Activated T-helper 1 cell treated with Interleukin-2 at 50 U/mL for 16 hours (primary cell): ENCODE data around the gene TCIRG1.
"Not testable (repeated sequence)": the region's sequence is repeated elsewhere in the genome, so short reads cannot be mapped to it uniquely, and the experiment has no call there.

Source experiments
- DNase-seq: peaks from one replicate; pipeline ENCODE4 v3.0.0-alpha.2; 2020; ENCODE audit warnings: low read depth

The TCIRG1 gene

GRCh38 chr11:68038718-68039525 lies at the start of gene TCIRG1:
Gene TCIRG1, plus strand, starts transcription at chr11:68039025. Its CDS starts 2,247 bp downstream, at chr11:68041272.
- DNase-seq: peak; percentile 42

- not testable (repeated sequence) for DNase-seq
Measured at GRCh38 chr11:67990546-67991346, 48.1 kb upstream of the TCIRG1 start.

- not testable (repeated sequence) for DNase-seq
Measured at GRCh38 chr11:67991347-67992121, 47.3 kb upstream of the TCIRG1 start.

- peak; percentile 45 for DNase-seq
Measured at GRCh38 chr11:67993821-67994220, 45.0 kb upstream of the TCIRG1 start.

GRCh38 chr11:67994387-67994786 lies 44.4 kb upstream of the TCIRG1 start:
- not testable (repeated sequence) for DNase-seq

- not testable (repeated sequence) for DNase-seq
Measured at GRCh38 chr11:67995129-67995528, 43.7 kb upstream of the TCIRG1 start.

GRCh38 chr11:67995579-67995978 lies 43.2 kb upstream of the TCIRG1 start:
- not testable (repeated sequence) for DNase-seq

GRCh38 chr11:67996051-67996450 lies 42.8 kb upstream of the TCIRG1 start:
- no peak for DNase-seq

- DNase-seq: no peak
Measured at GRCh38 chr11:67996622-67997474, 42.0 kb upstream of the TCIRG1 start.

- DNase-seq: no peak
Measured at GRCh38 chr11:67997475-67997921, 41.3 kb upstream of the TCIRG1 start.

GRCh38 chr11:67998150-67999045 lies 40.4 kb upstream of the TCIRG1 start:
- no peak for DNase-seq

GRCh38 chr11:67999201-67999629 lies 39.6 kb upstream of the TCIRG1 start:
- DNase-seq: no peak

GRCh38 chr11:67999704-68000103 lies 39.1 kb upstream of the TCIRG1 start:
- no peak for DNase-seq

GRCh38 chr11:68002575-68002937 lies 36.3 kb upstream of the TCIRG1 start:
- no peak for DNase-seq

- DNase-seq: peak; percentile 40
Measured at GRCh38 chr11:68002938-68003845, 35.6 kb upstream of the TCIRG1 start.

- DNase-seq: peak; percentile 68
Measured at GRCh38 chr11:68003846-68004550, 34.8 kb upstream of the TCIRG1 start, which contains the start of gene UNC93B1. Gene UNC93B1, minus strand, starts transcription at chr11:68004097. Its CDS starts 54 bp downstream, at chr11:68004043.

GRCh38 chr11:68004551-68005335 lies 34.1 kb upstream of the TCIRG1 start:
- no peak for DNase-seq
